Activated effector memory CD4-positive, alpha-beta T cell treated with Interleukin-2 at 50 U/mL for 16 hours (primary cell): ENCODE results near the gene WHRN.

ENCODE experiments used
- DNase-seq: peaks from one replicate; pipeline ENCODE4 v3.0.0-alpha.2; 2020

Gene WHRN

GRCh38 chr9:114489928-114490327 is 15.3 kb downstream of the WHRN start:
- DNase-seq = no peak

- DNase-seq = no peak
Observed at GRCh38 chr9:114488398-114489129, 16.7 kb downstream of the WHRN start.

DNA sequence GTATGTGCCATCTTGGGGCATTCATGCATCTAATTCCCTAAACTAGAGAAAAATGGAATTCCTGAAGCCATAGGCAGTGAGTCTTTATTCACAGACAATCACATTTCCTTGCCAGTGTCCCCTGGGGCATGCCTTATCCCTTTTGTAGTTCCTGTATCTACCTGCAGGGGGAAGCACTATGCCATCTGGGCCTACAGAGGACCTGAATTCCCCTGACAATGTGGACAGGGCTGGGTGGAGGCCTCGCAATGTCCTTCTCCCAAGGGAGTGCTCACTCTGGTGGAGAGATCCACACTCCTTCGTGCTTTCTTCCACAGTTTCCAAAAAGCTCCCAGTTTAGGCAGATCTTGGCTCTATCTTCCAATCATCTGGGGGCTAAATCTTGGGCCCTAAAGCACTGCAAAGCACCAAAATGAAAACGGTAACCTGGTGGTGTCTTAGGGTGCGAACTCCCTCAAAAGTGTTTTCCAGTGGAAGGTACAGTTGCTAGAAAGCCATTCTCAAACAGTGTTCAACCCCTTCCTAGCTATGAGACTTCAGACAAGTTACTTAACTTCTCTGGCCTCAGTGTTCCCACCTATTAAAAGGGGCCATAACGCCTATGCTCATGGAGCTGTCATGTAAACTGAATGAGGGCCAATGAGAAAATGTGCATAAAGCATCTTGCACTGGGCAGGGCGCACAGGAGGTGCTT is 17.5 kb downstream of the WHRN start:
- DNase-seq = peak; percentile 36

DNA sequence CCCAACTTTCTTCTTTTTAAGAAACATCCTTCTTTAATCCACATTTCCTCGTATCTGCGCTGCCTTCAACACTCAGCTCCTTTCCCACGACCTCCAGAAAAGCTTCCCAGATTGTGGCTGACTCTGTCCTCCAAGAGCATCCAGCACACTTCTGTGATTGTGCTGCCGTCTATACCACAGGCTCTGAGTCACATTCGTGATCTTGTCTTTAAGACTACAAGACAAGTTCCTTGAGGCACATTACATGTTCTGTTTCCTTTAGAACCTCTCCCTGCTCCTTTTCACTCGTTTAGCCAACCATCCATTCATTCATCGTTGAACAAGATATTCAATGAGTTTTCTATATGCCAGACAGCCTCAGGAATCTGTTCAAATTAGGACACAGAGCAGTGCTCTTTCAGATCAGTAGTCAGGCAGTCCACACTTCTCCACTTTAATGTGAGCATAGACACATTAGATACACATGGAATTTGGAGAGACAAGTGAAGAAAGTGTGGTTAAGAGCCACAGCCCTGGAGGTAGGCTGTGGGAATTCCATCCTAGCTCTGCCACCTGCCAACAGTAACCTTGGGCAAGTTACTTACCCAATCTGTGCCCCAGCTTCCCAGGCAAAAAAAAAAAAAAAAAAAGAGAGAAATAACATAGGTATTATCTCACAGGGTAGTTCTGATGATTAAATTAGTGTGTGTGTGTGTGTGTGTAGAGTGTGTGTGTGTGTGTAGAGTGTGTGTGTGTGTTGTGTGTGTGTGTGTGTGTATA is 18.9 kb downstream of the WHRN start:
- no peak for DNase-seq

DNA sequence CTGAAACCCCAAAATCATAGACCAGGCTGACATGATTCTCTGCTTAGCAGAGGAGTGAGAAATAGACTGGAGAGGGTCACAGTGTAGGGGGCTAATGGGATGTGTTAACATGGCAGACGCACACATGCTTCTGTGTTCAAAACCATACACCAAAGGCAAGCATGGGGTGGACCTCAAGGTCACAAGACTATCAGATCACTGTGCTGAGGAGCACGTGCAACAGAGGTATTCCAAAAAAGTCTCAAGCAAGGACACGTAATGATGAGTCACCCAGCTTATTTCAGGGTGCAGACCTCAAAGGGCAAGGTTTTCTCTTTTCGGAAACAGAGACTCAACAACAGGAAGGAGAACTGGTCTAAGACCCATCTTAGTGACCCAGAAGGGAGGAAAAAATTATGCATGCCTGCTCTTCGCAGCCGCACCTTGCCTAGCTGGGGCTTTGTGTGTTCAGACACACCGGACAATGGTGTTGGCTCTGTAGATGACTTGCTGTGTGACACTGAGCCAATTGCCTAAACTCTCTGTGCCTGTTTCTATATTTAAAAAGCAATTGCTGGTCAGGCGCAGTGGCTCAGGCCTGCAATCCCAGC is 20.3 kb downstream of the WHRN start:
- peak; percentile 24 for DNase-seq

DNA sequence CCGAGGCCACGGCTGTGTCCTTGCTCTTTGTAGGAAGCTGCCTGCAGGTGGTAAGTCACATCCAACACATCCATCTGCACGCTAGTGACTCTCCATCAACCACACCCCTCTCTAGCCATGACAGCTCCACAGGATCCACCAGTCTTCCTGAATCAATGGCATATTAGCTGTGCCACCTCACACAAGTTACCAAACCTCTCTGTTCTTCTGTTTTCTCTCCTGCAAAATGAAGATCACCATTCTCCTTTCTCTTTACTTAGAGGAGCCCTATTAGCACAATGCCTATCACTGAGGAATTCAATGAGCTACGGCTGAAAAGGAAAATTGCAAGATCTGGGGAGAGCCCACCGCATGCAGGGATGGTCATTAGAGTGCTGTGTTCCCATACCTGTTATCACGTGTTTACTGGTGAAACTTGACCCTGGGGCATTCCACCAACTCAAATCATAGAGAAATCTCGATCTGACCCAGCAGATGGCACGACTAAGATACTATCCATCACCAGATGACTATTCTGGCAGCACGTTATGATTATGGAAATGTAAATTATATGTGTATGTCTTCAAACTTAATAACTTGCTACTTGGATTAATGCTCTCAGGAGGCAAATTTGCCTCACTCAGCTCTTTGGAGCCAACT is 20.9 kb downstream of the WHRN start:
- no peak for DNase-seq

- no peak for DNase-seq
Observed at GRCh38 chr9:114483499-114483898, 21.8 kb downstream of the WHRN start.

DNA sequence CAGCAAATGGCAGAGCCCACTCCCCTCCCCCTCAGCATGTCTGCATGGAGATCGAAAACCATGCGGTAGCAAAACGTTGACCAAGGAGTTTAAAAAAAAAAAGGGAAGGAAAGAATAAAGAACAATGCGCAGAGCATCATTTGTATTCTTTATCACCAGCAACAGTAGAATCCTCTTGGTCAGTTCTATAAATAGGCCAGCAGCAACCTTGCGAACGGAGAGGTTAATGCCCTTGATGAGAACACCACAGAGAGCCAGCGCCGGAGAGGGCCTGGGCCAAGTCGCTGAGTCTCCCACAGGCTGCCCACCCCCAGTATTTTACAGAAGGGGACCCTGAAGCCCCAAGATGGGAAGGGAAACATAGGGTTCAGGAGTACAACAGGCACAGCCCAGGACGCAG is 22.7 kb downstream of the WHRN start:
- no peak for DNase-seq

GRCh38 chr9:114481789-114482188 is 23.5 kb downstream of the WHRN start:
- DNase-seq = no peak

DNA sequence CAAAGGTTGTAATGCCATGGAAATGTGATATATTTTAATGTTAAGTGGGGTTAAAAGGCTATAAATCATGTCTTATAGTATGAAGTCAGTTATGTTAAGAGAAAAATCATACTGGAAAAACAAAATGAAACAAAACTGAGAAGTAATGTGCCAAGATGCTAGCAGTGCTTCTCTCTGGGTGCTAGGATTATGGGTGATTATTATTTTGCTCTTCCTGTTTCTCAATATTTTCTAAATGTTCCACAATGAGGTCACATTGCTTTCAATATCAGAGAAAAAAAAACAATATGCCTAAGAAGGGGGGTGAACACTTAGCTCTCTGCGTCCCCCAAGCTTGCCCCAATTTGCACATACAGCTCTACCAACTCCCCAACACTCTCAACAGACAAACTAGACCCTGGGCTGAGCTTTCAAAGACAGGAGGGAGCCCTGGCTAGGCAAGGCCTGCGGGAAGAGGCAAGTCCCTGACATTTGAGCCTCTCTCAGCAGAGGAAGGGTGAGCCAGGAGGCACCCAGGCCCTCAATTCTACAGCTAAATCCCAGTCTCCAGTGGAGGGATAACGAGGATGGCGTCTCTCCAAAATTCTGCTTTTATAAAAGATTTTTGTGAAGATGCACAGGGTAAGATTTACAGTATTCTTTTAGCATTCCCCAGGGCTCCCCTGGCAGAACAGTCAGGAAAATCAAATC is 24.4 kb downstream of the WHRN start:
- no peak for DNase-seq

DNA sequence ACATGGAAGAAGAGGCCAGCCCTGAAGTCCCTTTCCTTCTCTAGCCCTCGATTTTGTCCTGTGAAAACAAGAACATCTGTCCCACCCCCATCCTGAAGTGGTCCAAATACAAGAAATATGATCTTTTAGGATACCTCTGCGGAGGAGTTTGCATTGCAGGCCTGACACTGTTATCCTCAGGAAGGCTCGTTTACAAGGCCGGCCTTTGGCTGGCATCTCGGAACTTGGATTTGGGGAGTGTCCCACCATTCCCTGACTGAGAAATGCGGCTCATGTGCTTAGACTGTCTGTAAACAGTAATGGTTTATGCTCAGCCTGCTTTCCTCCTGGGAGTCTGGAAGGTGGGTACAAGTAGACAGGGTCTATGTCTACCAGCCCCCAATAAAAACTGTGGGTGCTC is 26.4 kb downstream of the WHRN start:
- no peak for DNase-seq

- no peak for DNase-seq
Observed at GRCh38 chr9:114478459-114478858, 26.8 kb downstream of the WHRN start.

DNA sequence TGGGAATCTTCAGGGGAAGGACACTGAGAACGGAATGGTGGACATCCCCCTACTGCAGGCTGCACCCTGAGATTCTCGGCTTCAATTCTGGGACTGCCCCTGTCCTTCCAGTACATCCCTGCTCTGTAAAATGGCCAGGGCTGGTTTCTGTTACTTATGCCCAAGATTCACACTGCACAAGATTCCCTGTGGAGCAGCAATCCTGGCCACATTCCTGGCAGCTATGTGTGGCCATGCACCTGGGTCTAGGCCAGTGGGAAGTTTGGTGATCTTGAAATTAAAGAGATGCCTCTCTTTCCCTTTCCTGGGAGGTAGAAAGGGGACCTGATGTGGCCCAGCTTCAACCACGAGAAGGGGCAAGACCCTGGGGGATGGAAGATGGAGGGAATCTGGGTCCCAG is 27.6 kb downstream of the WHRN start:
- no peak for DNase-seq

DNA sequence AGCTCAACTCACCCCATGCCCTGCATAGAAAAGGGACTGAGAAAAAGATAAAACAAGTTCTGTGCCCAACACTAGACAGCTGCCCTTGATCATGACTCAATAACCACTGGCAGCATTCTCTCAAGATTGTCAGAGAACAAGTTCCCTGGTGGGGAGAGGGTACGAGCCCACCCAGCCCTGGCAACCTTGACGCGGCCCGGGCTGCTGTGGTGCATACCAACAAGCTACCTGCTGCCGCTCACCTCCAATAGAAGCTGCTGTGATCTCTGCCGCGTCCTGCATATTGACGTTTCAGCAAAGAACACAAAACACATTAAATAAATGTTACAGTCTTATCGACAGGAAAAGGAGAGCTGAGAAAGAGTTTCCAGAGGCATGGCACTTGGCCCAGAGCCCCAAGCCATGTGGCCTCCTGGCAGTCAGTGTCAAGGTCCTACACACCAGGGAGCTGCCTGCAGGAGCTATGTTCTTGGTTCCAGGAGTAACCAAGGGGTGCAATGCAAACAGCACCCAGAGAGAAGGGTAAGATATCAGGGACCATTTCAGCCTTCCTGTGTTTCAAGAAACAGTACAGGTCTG is 28.3 kb downstream of the WHRN start:
- DNase-seq = no peak

DNA sequence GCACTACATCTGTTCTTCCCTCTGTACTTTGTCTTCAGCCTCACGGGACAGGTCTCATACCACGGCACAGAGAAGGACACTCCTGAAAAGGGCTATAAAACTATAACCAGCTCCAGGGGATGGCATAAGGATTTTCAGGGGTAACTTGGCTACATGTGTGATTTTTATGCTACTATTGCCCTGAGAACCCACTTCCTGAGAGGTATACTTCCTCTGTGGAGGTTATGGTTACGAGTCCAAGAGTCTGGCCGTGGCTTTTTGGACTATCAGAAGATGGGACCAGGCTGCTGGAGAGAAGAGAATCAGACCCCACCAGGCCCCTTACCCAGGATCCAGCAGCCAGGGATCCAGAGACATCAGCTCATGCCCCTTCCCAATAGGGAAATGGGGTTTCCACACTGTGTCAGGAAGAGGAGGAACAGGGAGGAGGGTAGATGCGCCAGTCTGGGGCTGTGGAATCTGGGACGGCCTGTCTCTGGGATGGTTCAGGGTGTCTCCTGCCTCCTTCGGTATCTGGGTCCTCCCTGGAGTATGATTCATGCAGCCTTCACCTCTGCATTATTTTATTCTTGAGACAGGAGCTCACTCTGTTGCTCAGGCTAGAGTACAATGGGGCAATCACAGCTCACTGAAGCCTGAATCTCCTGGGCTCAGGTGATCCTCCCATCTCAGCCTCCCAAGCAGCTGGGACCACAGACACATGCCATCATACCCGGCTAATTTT is 29.7 kb downstream of the WHRN start:
- no peak for DNase-seq

GRCh38 chr9:114474425-114474824 is 30.8 kb downstream of the WHRN start:
- no peak for DNase-seq

DNA sequence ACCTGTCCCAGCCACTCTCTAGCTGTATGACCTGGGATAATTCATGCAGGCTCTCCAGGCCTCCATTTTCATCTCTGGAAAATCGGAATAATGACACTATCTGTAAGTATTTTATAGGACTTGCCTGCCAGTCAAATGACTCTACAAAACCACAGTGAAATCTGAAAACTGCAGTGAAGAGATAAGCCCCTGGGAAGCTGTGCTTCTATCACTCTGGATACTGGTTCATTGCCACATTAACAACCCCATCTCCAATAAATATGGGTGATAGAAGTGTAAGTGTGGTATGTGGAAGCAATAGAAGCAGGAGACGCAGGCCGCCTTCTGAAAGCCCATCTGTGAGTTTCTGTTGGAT is 31.8 kb downstream of the WHRN start:
- DNase-seq = no peak

- DNase-seq = no peak
Observed at GRCh38 chr9:114472765-114473446, 32.4 kb downstream of the WHRN start.

DNA sequence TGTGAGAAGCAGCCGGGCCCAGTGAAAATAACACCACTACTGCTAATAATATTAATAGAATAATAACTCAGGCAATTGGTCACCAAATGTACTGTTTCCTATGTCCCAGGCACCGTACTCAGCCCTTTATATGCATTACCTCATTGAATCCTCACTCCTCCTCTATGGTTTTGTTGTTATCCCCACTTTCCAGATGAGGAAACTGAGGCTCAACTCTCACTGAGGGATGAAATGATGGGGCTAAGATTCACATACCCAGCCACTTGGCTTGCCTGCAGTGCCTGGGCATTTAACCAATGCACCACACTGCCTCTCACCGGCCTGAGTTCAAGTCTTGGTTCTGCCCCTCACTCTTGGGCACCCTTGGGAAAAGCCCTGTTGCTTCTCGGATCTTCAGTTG is 34.1 kb downstream of the WHRN start:
- DNase-seq = no peak

DNA sequence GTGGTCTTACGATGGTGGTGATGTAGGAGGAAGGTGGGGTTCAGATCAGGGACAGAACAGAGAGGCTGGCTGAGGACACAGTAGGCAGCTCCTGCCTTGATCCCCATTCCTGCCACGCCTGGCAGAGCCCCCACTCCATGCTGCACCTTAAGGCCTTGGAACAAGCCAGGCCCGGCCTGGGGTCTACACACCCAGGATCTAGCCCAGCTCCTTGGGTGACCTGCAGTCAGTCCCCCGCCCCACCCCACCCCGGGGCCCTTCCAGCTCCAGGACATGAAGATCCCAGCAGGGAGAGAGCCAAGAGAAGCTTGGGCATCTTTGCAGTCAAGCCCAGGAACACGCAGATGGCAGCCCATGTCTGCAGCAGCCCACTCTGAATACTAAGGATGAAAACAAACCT is 34.7 kb downstream of the WHRN start:
- DNase-seq = no peak

DNA sequence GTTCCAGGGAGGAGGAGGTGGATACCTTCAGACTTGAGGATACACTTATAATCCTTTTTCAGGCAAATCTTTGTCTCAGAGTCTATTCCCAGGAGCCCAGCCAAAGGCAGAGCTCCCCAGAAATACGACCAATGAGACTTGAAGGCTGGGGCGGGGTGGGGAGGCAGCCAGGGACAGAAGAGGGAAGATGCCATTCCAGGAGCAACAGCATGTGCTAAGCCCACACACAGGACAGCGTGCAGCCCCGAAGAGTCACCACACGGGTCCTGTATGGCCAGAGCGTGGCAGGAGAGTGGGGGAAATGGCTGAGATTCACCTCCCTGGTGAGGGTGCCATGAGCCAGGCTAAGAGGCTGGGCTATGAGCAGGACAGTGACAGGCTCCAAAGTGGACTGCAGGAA is 35.2 kb downstream of the WHRN start:
- no peak for DNase-seq
